ENCODE measurements around the gene CEP63. TPM values are rescaled to one million over a fixed set of nuclear protein-coding genes. Genes with fewer than 3 reads are reported as not detected.

CEP63 gene
- total RNA-seq, 1 donor from 2014 or later, result 17.8 TPM

DNA sequence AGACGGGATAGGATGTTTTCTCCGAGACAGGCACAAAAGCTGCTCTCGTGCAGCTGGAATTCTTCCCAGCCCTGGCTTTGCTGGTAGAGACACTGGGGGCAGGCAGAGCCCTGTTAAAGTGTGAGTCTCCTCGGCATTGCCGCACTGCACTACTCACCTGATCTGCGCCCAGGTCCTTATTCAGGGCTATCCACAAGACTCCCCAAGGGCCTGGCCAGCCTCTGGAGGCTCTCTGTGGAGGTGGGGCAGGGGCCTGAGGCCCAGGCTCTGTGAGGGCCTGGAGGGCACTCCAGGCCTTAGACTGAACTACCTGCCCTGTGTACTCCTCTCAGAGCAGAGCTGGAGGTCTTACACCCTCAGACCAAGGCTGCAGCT is 116.6 kb downstream of the CEP63 start:
- TF ChIP-seq CTCF (IDR thresholded peaks at IDR 0.05; ENCODE audit: insufficient read depth, low read length, poor library complexity, severe bottlenecking), result no peak
- no peak overlapping the region for H3K4me3 ChIP-seq (ENCODE audit: low read depth, low read length)
- no peaks in the 10 kb centered on the region for H3K27me3 ChIP-seq (ENCODE audit: control insufficient read depth, insufficient read depth, low read length)
- H3K36me3 ChIP-seq (ENCODE audit: control insufficient read depth, insufficient read depth, low read length), result no peaks in the 10 kb centered on the region
- no peak for DNase-seq (ENCODE audit: low read depth)

- TF ChIP-seq CTCF (IDR thresholded peaks at IDR 0.05; ENCODE audit: insufficient read depth, low read length, poor library complexity, severe bottlenecking), result no peak
- H3K4me3 ChIP-seq (ENCODE audit: low read depth, low read length), result no peak overlapping the region
- H3K36me3 ChIP-seq (ENCODE audit: control insufficient read depth, insufficient read depth, low read length), result no peaks in the 10 kb centered on the region
- no peak for DNase-seq (ENCODE audit: low read depth)
- no peaks in the 10 kb centered on the region for H3K27me3 ChIP-seq (ENCODE audit: control insufficient read depth, insufficient read depth, low read length)
Observed at GRCh38 chr3:134603480-134603879, 117.6 kb downstream of the CEP63 start.

GRCh38 chr3:134603956-134604355 is 118.1 kb downstream of the CEP63 start:
- Histone ChIP-seq H3K27me3 (ENCODE audit: control insufficient read depth, insufficient read depth, low read length) (no peaks in the 10 kb centered on the region), H3K36me3 (ENCODE audit: control insufficient read depth, insufficient read depth, low read length) (no peaks in the 10 kb centered on the region), H3K4me3 (ENCODE audit: low read depth, low read length) (no peak overlapping the region)
- no peak for DNase-seq (ENCODE audit: low read depth)
- TF ChIP-seq CTCF (IDR thresholded peaks at IDR 0.05; ENCODE audit: insufficient read depth, low read length, poor library complexity, severe bottlenecking), result no peak

GRCh38 chr3:134605556-134605955 is 119.7 kb downstream of the CEP63 start:
- Histone ChIP-seq H3K36me3 (ENCODE audit: control insufficient read depth, insufficient read depth, low read length) (no peaks in the 10 kb centered on the region), H3K4me3 (ENCODE audit: low read depth, low read length) (no peak overlapping the region), H3K27me3 (ENCODE audit: control insufficient read depth, insufficient read depth, low read length) (no peaks in the 10 kb centered on the region)
- DNase-seq (ENCODE audit: low read depth), result no peak
- no peak for TF ChIP-seq CTCF (IDR thresholded peaks at IDR 0.05; ENCODE audit: insufficient read depth, low read length, poor library complexity, severe bottlenecking)

DNA sequence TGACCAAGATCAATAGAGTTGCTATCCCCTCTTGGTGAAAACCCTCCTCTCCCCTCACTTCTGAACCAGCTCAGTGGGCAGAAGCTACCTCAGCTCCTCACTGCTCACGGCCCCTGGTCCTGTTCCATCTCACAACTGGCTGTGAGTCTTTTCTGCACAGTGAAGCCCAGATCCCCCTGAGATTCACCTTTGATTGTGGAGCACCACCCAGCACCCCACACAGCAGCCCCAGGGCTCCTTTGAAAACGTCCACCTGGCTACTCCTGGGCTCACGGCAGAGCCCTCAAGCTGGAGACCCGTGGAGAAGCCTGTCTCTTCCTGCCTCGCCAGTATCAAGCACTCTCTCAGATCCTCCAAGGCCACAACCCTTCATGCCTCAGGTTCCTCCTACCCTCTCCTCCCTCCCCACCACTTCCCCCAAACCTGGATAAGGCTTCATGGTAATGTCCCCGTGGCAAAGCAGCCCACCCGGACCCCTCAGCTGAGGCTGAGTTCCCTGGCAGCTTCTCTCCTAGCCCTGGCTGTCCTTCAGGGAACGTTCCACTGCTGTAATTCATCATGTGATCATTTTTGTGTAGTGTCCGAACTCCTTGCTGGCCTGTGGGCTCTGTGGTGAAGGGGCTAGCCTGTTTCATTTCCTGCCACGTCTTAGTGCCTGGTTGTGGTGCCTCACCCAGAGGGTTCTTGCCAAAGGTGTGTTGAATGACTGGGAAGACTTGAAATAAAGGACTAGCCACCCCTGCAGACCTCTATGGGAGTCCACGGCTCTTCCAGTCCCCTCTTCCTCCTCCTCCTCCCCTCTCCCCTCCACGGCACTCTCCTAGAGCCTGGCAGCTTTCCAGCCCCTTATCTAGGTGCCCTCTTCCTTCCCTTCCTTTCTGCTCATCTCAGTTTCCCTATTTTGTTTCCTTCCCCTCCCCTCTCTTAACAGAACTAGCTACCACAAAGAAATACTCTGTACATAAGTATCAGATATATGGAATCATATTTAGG is 120.5 kb downstream of the CEP63 start:
- TF ChIP-seq CTCF (IDR thresholded peaks at IDR 0.05; ENCODE audit: insufficient read depth, low read length, poor library complexity, severe bottlenecking), result no peak
- DNase-seq (ENCODE audit: low read depth), result no peak
- Histone ChIP-seq H3K4me3 (ENCODE audit: low read depth, low read length) (no peak overlapping the region), H3K27me3 (ENCODE audit: control insufficient read depth, insufficient read depth, low read length) (no peaks in the 10 kb centered on the region), H3K36me3 (ENCODE audit: control insufficient read depth, insufficient read depth, low read length) (no peaks in the 10 kb centered on the region)
